Urinary bladder (tissue), 4 donors: ENCODE results near the gene KCTD16. TPM values are rescaled to one million over a fixed set of nuclear protein-coding genes. Genes with fewer than 3 reads are reported as not detected.

ENCODE experiments used
- DNase-seq: peaks from one replicate; pipeline ENCODE4 v3.0.0-alpha.2; 2015; ENCODE audit errors: extremely low spot score
- H3K27ac ChIP-seq: one replicate; pipeline ENCODE4 v1.5.1; 2013; ENCODE audit warnings: low read depth, mild to moderate bottlenecking, moderate library complexity
- H3K36me3 ChIP-seq: one replicate; pipeline ENCODE4 v1.6.1; 2013; ENCODE audit warnings: mild to moderate bottlenecking, moderate library complexity; ENCODE audit not compliant: insufficient read depth
- H3K4me1 ChIP-seq: one replicate; pipeline ENCODE4 v1.6.1; 2013; ENCODE audit warnings: mild to moderate bottlenecking, moderate library complexity; ENCODE audit not compliant: insufficient read depth
- H3K4me3 ChIP-seq: one replicate; pipeline ENCODE4 v1.5.1; 2013; ENCODE audit warnings: low read depth, low read length
- WGBS: extraction: QIAGEN DNeasy Blood & Tissue Kit; methylation state at CpG from one replicate; pipeline ENCODE4 v1.1.7; 2013; 5-methylcytosine and 5-hydroxymethylcytosine counted together
- polyA plus RNA-seq: library from polyadenylated mRNA; stranded (reverse); fragments of 200-250 nt; gene quantifications from one replicate; pipeline ENCODE4 v1.2.3, GENCODE V29; 2013
- total RNA-seq: library from RNA; depleted of rRNA; stranded (reverse); fragments of >200 nt; gene quantifications from one replicate; pipeline ENCODE4 v1.2.3, GENCODE V29; 2014
- donor health status: healthy with polysubstance abuse.
- donor health status: healthy.

The KCTD16 gene
- total and polyA plus RNA-seq, 2 donors, result 0.06 to 1.6 TPM

GRCh38 chr5:144403817-144404420 lies 233.2 kb downstream of the KCTD16 start:
- DNase-seq, result no peak
- Histone ChIP-seq H3K27ac (no peak overlapping the region), H3K4me1 (no peaks in the 10 kb centered on the region), H3K36me3 (no peaks in the 10 kb centered on the region), H3K4me3 (no peak overlapping the region)
- WGBS, result 89% methylated on average over 4 of the region's 4 CpGs

- no peak for DNase-seq
- WGBS, result 84% methylated on average over 1 of the region's 1 CpG
These were observed 234.0 kb downstream of the KCTD16 start for GRCh38 chr5:144404672-144405071.

GRCh38 chr5:144405991-144406390 lies 235.3 kb downstream of the KCTD16 start:
- Histone ChIP-seq H3K4me3 (no peak overlapping the region), H3K27ac (no peak overlapping the region), H3K36me3 (no peaks in the 10 kb centered on the region), H3K4me1 (no peaks in the 10 kb centered on the region)
- WGBS, result 48% methylated on average over 3 of the region's 3 CpGs
- DNase-seq, result no peak

More at GRCh38 chr5:144404672-144405071, 234.0 kb downstream of the KCTD16 start:
- H3K4me1 ChIP-seq, result no peaks in the 10 kb centered on the region
- H3K4me3 ChIP-seq, result no peak overlapping the region
- no peak overlapping the region for H3K27ac ChIP-seq
- no peaks in the 10 kb centered on the region for H3K36me3 ChIP-seq

GRCh38 chr5:144406442-144406841 lies 235.8 kb downstream of the KCTD16 start:
- no peaks in the 10 kb centered on the region for H3K4me1 ChIP-seq
- no peak for DNase-seq
- H3K27ac ChIP-seq, result no peak overlapping the region
- H3K4me3 ChIP-seq, result no peak overlapping the region
- 83% methylated on average over 7 of the region's 7 CpGs for WGBS
- no peaks in the 10 kb centered on the region for H3K36me3 ChIP-seq

GRCh38 chr5:144414202-144415029 lies 243.7 kb downstream of the KCTD16 start:
- no peak for DNase-seq
- Histone ChIP-seq H3K4me1 (no peaks in the 10 kb centered on the region), H3K4me3 (no peak overlapping the region), H3K27ac (no peak overlapping the region), H3K36me3 (no peaks in the 10 kb centered on the region)
- 81% methylated on average over 4 of the region's 4 CpGs for WGBS

- Histone ChIP-seq H3K27ac (no peak overlapping the region), H3K36me3 (no peaks in the 10 kb centered on the region), H3K4me3 (no peak overlapping the region), H3K4me1 (no peaks in the 10 kb centered on the region)
- WGBS, result 81% methylated on average over 2 of the region's 2 CpGs
- no peak for DNase-seq
These were observed 245.5 kb downstream of the KCTD16 start for GRCh38 chr5:144416196-144416595.

GRCh38 chr5:144418719-144419118 lies 248.0 kb downstream of the KCTD16 start:
- DNase-seq, result no peak
- WGBS, result 86% methylated on average over 3 of the region's 3 CpGs
- Histone ChIP-seq H3K4me3 (no peak overlapping the region), H3K36me3 (no peaks in the 10 kb centered on the region), H3K27ac (no peak overlapping the region), H3K4me1 (no peaks in the 10 kb centered on the region)

GRCh38 chr5:144421411-144421810 lies 250.7 kb downstream of the KCTD16 start:
- H3K4me1 ChIP-seq, result no peaks in the 10 kb centered on the region

GRCh38 chr5:144422018-144422727 lies 251.5 kb downstream of the KCTD16 start:
- 25% methylated on average over 2 of the region's 2 CpGs for WGBS
- Histone ChIP-seq H3K36me3 (no peaks in the 10 kb centered on the region), H3K4me1 (no peaks in the 10 kb centered on the region), H3K27ac (no peak overlapping the region), H3K4me3 (no peak overlapping the region)
- DNase-seq, result no peak

More at GRCh38 chr5:144421411-144421810, 250.7 kb downstream of the KCTD16 start:
- 74% methylated on average over 6 of the region's 6 CpGs for WGBS
- no peak for DNase-seq
- Histone ChIP-seq H3K36me3 (no peaks in the 10 kb centered on the region), H3K27ac (no peak overlapping the region), H3K4me3 (no peak overlapping the region)

GRCh38 chr5:144427866-144428265 lies 257.2 kb downstream of the KCTD16 start:
- WGBS, result 87% methylated on average over 1 of the region's 1 CpG
- H3K4me3 ChIP-seq, result no peak overlapping the region

GRCh38 chr5:144428326-144428725 lies 257.7 kb downstream of the KCTD16 start:
- Histone ChIP-seq H3K4me1 (no peaks in the 10 kb centered on the region), H3K36me3 (no peaks in the 10 kb centered on the region), H3K4me3 (no peak overlapping the region), H3K27ac (no peak overlapping the region)
- WGBS, result 25% methylated on average over 1 of the region's 1 CpG
- DNase-seq, result no peak

More at GRCh38 chr5:144427866-144428265, 257.2 kb downstream of the KCTD16 start:
- Histone ChIP-seq H3K36me3 (no peaks in the 10 kb centered on the region), H3K4me1 (no peaks in the 10 kb centered on the region), H3K27ac (no peak overlapping the region)
- DNase-seq, result no peak

GRCh38 chr5:144429405-144429804 lies 258.7 kb downstream of the KCTD16 start:
- no peaks in the 10 kb centered on the region for H3K4me1 ChIP-seq
- no peak overlapping the region for H3K4me3 ChIP-seq
- no peak for DNase-seq
- 93% methylated on average over 1 of the region's 1 CpG for WGBS
- no peaks in the 10 kb centered on the region for H3K36me3 ChIP-seq
- H3K27ac ChIP-seq, result no peak overlapping the region

GRCh38 chr5:144429905-144430304 lies 259.2 kb downstream of the KCTD16 start:
- no peak overlapping the region for H3K4me3 ChIP-seq
- DNase-seq, result no peak
- no peaks in the 10 kb centered on the region for H3K36me3 ChIP-seq
- no peak overlapping the region for H3K27ac ChIP-seq
- no peaks in the 10 kb centered on the region for H3K4me1 ChIP-seq
- WGBS, result 86% methylated on average over 1 of the region's 1 CpG
